Dendritic cell treated with granulocyte-macrophage colony-stimulating factor and Interleukin-4, amounts not matched to agents 40 ng/mL and 50 ng/mL, for 4 days (primary cell): ENCODE data around the gene AKR1C3.
"Not testable (repeated sequence)": the region's sequence is repeated elsewhere in the genome, so short reads cannot be mapped to it uniquely, and the experiment has no call there.

Experiments
- H3K27ac Mint-ChIP-seq: one replicate; pipeline ENCODE4 v1.8.0; 2022; ENCODE audit warnings: mild to moderate bottlenecking, mixed read lengths
- H3K27me3 Mint-ChIP-seq: one replicate; pipeline ENCODE4 v1.8.0; 2022; ENCODE audit warnings: mild to moderate bottlenecking, mixed read lengths
- H3K36me3 Mint-ChIP-seq: one replicate; pipeline ENCODE4 v1.8.0; 2022; ENCODE audit warnings: low read depth, mixed read lengths
- H3K4me1 Mint-ChIP-seq: one replicate; pipeline ENCODE4 v1.8.0; 2022; ENCODE audit warnings: low read depth, mixed read lengths
- H3K4me3 Mint-ChIP-seq: one replicate; pipeline ENCODE4 v1.8.0; 2022; ENCODE audit warnings: mild to moderate bottlenecking, moderate library complexity, mixed read lengths
- H3K9me3 Mint-ChIP-seq: one replicate; pipeline ENCODE4 v1.8.0; 2022; ENCODE audit warnings: mixed read lengths
- intact Hi-C: fragments of 100-400 bp; cut with micrococcal nuclease; formaldehyde crosslinking; loops from one replicate; pipeline ENCODE4 v1.15.0; 2022

The AKR1C3 gene

GRCh38 chr10:5135581-5135980 is 41.4 kb downstream of the AKR1C3 start:
- intact Hi-C loops = no loop called here
- no peaks in the 10 kb centered on the region for H3K4me1 Mint-ChIP-seq
- H3K36me3 Mint-ChIP-seq = no peaks in the 10 kb centered on the region
- peaks cover 33% of the 10 kb centered on the region for H3K9me3 Mint-ChIP-seq
- no peaks in the 10 kb centered on the region for H3K27me3 Mint-ChIP-seq
- no peak overlapping the region for H3K4me3 Mint-ChIP-seq
- H3K27ac Mint-ChIP-seq = no peak overlapping the region

GRCh38 chr10:5136468-5137087 is 42.4 kb downstream of the AKR1C3 start:
- intact Hi-C loops = no loop called here
- H3K27me3 Mint-ChIP-seq = no peaks in the 10 kb centered on the region
- no peak overlapping the region for H3K4me3 Mint-ChIP-seq
- peaks cover 33% of the 10 kb centered on the region for H3K9me3 Mint-ChIP-seq
- no peaks in the 10 kb centered on the region for H3K36me3 Mint-ChIP-seq
- H3K4me1 Mint-ChIP-seq = no peaks in the 10 kb centered on the region
- H3K27ac Mint-ChIP-seq = no peak overlapping the region

- H3K4me1 Mint-ChIP-seq, H3K27ac Mint-ChIP-seq, H3K27me3 Mint-ChIP-seq, H3K4me3 Mint-ChIP-seq, intact Hi-C loops, H3K36me3 Mint-ChIP-seq: not testable (repeated sequence)
- peaks cover 33% of the 10 kb centered on the region for H3K9me3 Mint-ChIP-seq
Measured at GRCh38 chr10:5137699-5138098, 43.5 kb downstream of the AKR1C3 start.

GRCh38 chr10:5142199-5142598 is 48.0 kb downstream of the AKR1C3 start:
- no peaks in the 10 kb centered on the region for H3K4me1 Mint-ChIP-seq
- H3K27ac Mint-ChIP-seq = no peak overlapping the region
- no peaks in the 10 kb centered on the region for H3K36me3 Mint-ChIP-seq
- H3K9me3 Mint-ChIP-seq = peaks cover 22% of the 10 kb centered on the region
- intact Hi-C loops = no loop called here
- no peak overlapping the region for H3K4me3 Mint-ChIP-seq
- no peaks in the 10 kb centered on the region for H3K27me3 Mint-ChIP-seq

GRCh38 chr10:5143137-5143536 is 48.9 kb downstream of the AKR1C3 start:
- Mint-ChIP-seq H3K27me3 (no peaks in the 10 kb centered on the region), H3K9me3 (peaks cover 18% of the 10 kb centered on the region), H3K27ac (no peak overlapping the region), H3K36me3 (no peaks in the 10 kb centered on the region), H3K4me1 (no peaks in the 10 kb centered on the region), H3K4me3 (no peak overlapping the region)
- intact Hi-C loops = no loop called here

- Mint-ChIP-seq H3K27ac (no peak overlapping the region), H3K27me3 (no peaks in the 10 kb centered on the region), H3K4me1 (no peaks in the 10 kb centered on the region), H3K9me3 (peaks cover 22% of the 10 kb centered on the region), H3K36me3 (no peaks in the 10 kb centered on the region), H3K4me3 (no peak overlapping the region)
- intact Hi-C loops = no loop called here
Measured at GRCh38 chr10:5146920-5147254, 52.7 kb downstream of the AKR1C3 start.

GRCh38 chr10:5147255-5147980 is 53.2 kb downstream of the AKR1C3 start:
- Mint-ChIP-seq H3K4me3 (no peak overlapping the region), H3K27me3 (no peaks in the 10 kb centered on the region), H3K9me3 (peaks cover 22% of the 10 kb centered on the region), H3K27ac (no peak overlapping the region), H3K4me1 (no peaks in the 10 kb centered on the region), H3K36me3 (no peaks in the 10 kb centered on the region)
- intact Hi-C loops = no loop called here

- Mint-ChIP-seq H3K36me3 (no peaks in the 10 kb centered on the region), H3K9me3 (peaks cover 24% of the 10 kb centered on the region), H3K4me1 (no peaks in the 10 kb centered on the region), H3K27ac (no peak overlapping the region), H3K4me3 (no peak overlapping the region), H3K27me3 (no peaks in the 10 kb centered on the region)
- intact Hi-C loops = no loop called here
Measured at GRCh38 chr10:5147981-5148677, 53.9 kb downstream of the AKR1C3 start.

- no peaks in the 10 kb centered on the region for H3K36me3 Mint-ChIP-seq
- H3K27me3 Mint-ChIP-seq = no peaks in the 10 kb centered on the region
- no peak overlapping the region for H3K27ac Mint-ChIP-seq
- no peaks in the 10 kb centered on the region for H3K4me1 Mint-ChIP-seq
- intact Hi-C loops = no loop called here
- no peak overlapping the region for H3K4me3 Mint-ChIP-seq
- peaks cover 29% of the 10 kb centered on the region for H3K9me3 Mint-ChIP-seq
Measured at GRCh38 chr10:5148678-5149032, 54.4 kb downstream of the AKR1C3 start.

GRCh38 chr10:5151076-5151475 is 56.9 kb downstream of the AKR1C3 start:
- Mint-ChIP-seq H3K4me1 (no peaks in the 10 kb centered on the region), H3K27me3 (no peaks in the 10 kb centered on the region), H3K4me3 (no peak overlapping the region), H3K36me3 (no peaks in the 10 kb centered on the region), H3K9me3 (peaks cover 31% of the 10 kb centered on the region), H3K27ac (no peak overlapping the region)
- intact Hi-C loops = no loop called here

- no peak overlapping the region for H3K27ac Mint-ChIP-seq
- peaks cover 7% of the 10 kb centered on the region for H3K4me1 Mint-ChIP-seq
- H3K9me3 Mint-ChIP-seq = peaks cover 47% of the 10 kb centered on the region
- intact Hi-C loops = no loop called here
- H3K27me3 Mint-ChIP-seq = no peaks in the 10 kb centered on the region
- no peak overlapping the region for H3K4me3 Mint-ChIP-seq
- H3K36me3 Mint-ChIP-seq = no peaks in the 10 kb centered on the region
Measured at GRCh38 chr10:5155951-5156350, 61.7 kb downstream of the AKR1C3 start.
